ENCODE data around the gene HNMT.
"Not testable (repeated sequence)": the region's sequence is repeated elsewhere in the genome, so short reads cannot be mapped to it uniquely, and the experiment has no call there.

Gene HNMT

DNA sequence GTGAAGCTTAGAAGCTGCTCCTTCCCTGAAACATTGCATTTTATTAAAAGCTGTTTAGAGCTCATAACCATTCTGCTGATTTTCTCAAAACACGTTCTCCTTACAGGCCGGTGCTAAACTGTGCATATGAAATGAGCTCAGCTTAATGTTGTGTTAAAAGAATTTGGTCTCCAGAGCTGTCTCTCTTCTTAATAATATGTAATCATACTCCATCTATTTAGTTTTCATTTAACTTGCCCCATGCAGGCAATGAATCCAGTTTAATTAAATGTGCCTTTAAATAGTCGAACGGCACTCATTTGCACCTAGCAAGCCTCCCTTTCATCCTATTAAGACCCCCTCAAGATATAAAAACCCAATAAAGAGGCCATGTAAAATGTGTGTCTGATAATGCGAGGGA, 76.3 kb downstream of the HNMT start:
- DNase-seq (ENCODE audit: low spot score) = no peak
- TF ChIP-seq, protein P1, sequence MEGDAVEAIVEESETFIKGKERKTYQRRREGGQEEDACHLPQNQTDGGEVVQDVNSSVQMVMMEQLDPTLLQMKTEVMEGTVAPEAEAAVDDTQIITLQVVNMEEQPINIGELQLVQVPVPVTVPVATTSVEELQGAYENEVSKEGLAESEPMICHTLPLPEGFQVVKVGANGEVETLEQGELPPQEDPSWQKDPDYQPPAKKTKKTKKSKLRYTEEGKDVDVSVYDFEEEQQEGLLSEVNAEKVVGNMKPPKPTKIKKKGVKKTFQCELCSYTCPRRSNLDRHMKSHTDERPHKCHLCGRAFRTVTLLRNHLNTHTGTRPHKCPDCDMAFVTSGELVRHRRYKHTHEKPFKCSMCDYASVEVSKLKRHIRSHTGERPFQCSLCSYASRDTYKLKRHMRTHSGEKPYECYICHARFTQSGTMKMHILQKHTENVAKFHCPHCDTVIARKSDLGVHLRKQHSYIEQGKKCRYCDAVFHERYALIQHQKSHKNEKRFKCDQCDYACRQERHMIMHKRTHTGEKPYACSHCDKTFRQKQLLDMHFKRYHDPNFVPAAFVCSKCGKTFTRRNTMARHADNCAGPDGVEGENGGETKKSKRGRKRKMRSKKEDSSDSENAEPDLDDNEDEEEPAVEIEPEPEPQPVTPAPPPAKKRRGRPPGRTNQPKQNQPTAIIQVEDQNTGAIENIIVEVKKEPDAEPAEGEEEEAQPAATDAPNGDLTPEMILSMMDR (IDR thresholded peaks at IDR 0.05; ENCODE audit: extremely low read depth, missing control alignments) = no peak

- TF ChIP-seq, protein P1 (IDR thresholded peaks at IDR 0.05; ENCODE audit: extremely low read depth, missing control alignments) = no peak
- no peak for DNase-seq (ENCODE audit: low spot score)
Measured at GRCh38 chr2:138042311-138042710, 78.0 kb downstream of the HNMT start.

DNA sequence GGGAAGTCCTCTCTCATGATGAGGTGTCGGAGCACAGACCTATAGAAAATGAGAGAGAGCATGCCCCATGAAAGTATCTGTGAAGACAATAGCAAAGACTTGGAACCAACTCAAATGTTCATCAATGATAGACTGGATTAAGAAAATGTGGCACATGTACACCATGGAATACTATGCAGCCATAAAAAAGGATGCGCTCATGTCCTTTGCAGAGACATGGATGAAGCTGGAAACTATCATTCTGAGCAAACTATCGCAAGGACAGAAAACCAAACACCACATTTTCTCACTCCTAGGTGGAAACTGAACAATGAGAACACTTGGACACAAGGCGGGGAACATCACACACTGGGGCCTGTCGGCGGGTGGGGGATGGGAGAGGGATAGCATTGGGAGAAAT, 79.3 kb downstream of the HNMT start:
- DNase-seq (ENCODE audit: low spot score) = not testable (repeated sequence)

GRCh38 chr2:138058427-138058826, 94.2 kb downstream of the HNMT start:
- TF ChIP-seq, protein P1 (IDR thresholded peaks at IDR 0.05; ENCODE audit: extremely low read depth, missing control alignments) = no peak
- DNase-seq (ENCODE audit: low spot score) = no peak

- no peak for DNase-seq (ENCODE audit: low spot score)
- TF ChIP-seq, protein P1 (IDR thresholded peaks at IDR 0.05; ENCODE audit: extremely low read depth, missing control alignments) = no peak
Measured at GRCh38 chr2:138059487-138060300, 95.4 kb downstream of the HNMT start.

- TF ChIP-seq, protein P1 (IDR thresholded peaks at IDR 0.05; ENCODE audit: extremely low read depth, missing control alignments) = no peak
- DNase-seq (ENCODE audit: low spot score) = no peak
Measured at GRCh38 chr2:138060301-138060635, 96.0 kb downstream of the HNMT start.

- TF ChIP-seq, protein P1 (IDR thresholded peaks at IDR 0.05; ENCODE audit: extremely low read depth, missing control alignments) = no peak
- DNase-seq (ENCODE audit: low spot score) = no peak
Measured at GRCh38 chr2:138061961-138062360, 97.7 kb downstream of the HNMT start.

DNA sequence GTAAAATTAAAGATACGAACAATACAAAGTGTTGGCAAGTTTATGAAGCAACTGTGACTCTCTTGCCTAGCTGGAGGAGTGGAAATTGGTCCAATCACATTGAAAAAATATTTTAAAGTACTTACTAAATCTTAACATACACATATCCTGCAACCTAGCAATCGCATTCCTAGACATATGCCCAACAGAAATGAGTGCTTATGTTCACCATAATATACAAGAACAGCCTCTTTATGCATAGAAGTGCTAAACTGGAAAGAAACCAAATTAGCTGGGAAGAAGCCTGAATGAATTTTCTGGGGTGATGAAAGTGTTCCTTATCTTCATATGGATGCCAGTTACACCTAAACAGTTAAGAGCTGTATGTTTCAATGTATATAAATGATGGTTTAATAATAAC, 98.9 kb downstream of the HNMT start:
- TF ChIP-seq, protein P1 (IDR thresholded peaks at IDR 0.05; ENCODE audit: extremely low read depth, missing control alignments) = no peak
- no peak for DNase-seq (ENCODE audit: low spot score)

All from GM20000 (cell line).